CD14-positive monocyte (primary cell): ENCODE results near the gene IL20. TPM values are rescaled to one million over a fixed set of nuclear protein-coding genes. Genes with fewer than 3 reads are reported as not detected.

Experiments used
- DNase-seq, 3 donors: peaks; one replicate each; pipeline ENCODE4 v3.0.0-alpha.2; 2011 to 2022
- H2AFZ ChIP-seq: 2 replicates; pipeline ENCODE4 v1.6.0; 2012; ENCODE audit warnings: mild to moderate bottlenecking, low read depth, low read length, inconsistent platforms; ENCODE audit not compliant: insufficient read depth, poor library complexity, severe bottlenecking
- H3K27ac ChIP-seq, 2 donors: 1 replicate in 1 of 2; 2 replicates in 1 of 2; pipeline ENCODE4 v1.5.1; 2012 to 2013; ENCODE audit warnings: low read length in 2 of 2, control low read depth in 1 of 2, inconsistent platforms in 1 of 2, low read depth in 1 of 2, mild to moderate bottlenecking in 1 of 2
- H3K27me3 ChIP-seq, 2 donors: one replicate each; pipeline versions ENCODE4 v1.6.0 to v1.6.1; 2011 to 2013; ENCODE audit warnings: low read length in 2 of 2; ENCODE audit not compliant: control insufficient read depth in 2 of 2, insufficient read depth in 2 of 2
- H3K36me3 ChIP-seq, 2 donors: replicated peaks in 1 of 2; 1 replicate in 1 of 2; 2 replicates in 1 of 2; pipeline versions ENCODE4 v1.5.1 to v1.6.1; 2012 to 2013; ENCODE audit warnings: low read length in 2 of 2, control low read depth in 1 of 2, inconsistent platforms in 1 of 2, mild to moderate bottlenecking in 1 of 2; ENCODE audit not compliant: insufficient read depth in 2 of 2, control insufficient read depth in 1 of 2
- H3K4me1 ChIP-seq, 2 donors: 1 replicate in 1 of 2; 2 replicates in 1 of 2; pipeline versions ENCODE4 v1.5.1 to v1.6.1; 2012 to 2013; ENCODE audit warnings: low read length in 2 of 2, control low read depth in 1 of 2, inconsistent platforms in 1 of 2, mild to moderate bottlenecking in 1 of 2, moderate library complexity in 1 of 2; ENCODE audit not compliant: insufficient read depth in 2 of 2, control insufficient read depth in 1 of 2
- H3K4me2 ChIP-seq: replicated peaks from 2 replicates; pipeline ENCODE3; 2012; ENCODE audit warnings: low read length, moderate library complexity, mild to moderate bottlenecking; ENCODE audit not compliant: poor library complexity, severe bottlenecking; ENCODE audit errors: extremely low read depth
- H3K4me3 ChIP-seq, 3 experiments: fragments of 200-600 bp in 1 of 3; sonication (generic) in 1 of 3; replicated peaks in 1 of 3; 1 replicate in 2 of 3; 2 replicates in 1 of 3; pipeline ENCODE4 v1.5.1; 2011 to 2013; ENCODE audit warnings: low read length in 3 of 3, mild to moderate bottlenecking in 3 of 3, control low read depth in 2 of 3, low read depth in 2 of 3, inconsistent platforms in 1 of 3, moderate library complexity in 1 of 3
- H3K79me2 ChIP-seq: 2 replicates; pipeline ENCODE4 v1.6.0; 2012; ENCODE audit warnings: mild to moderate bottlenecking, control low read depth, inconsistent platforms, low read length, moderate library complexity; ENCODE audit not compliant: insufficient read depth
- H3K9ac ChIP-seq: 2 replicates; pipeline ENCODE4 v1.6.0; 2017; ENCODE audit warnings: low read length, mild to moderate bottlenecking; ENCODE audit not compliant: insufficient read depth, poor library complexity, severe bottlenecking
- H3K9me3 ChIP-seq, 2 donors: replicated peaks in 1 of 2; 1 replicate in 1 of 2; 2 replicates in 1 of 2; pipeline versions ENCODE4 v1.5.1 to v1.6.1; 2012 to 2013; ENCODE audit warnings: low read length in 2 of 2, control low read depth in 1 of 2; ENCODE audit not compliant: control insufficient read depth in 1 of 2, insufficient read depth in 1 of 2
- H4K20me1 ChIP-seq: 2 replicates; pipeline ENCODE4 v1.6.0; 2012; ENCODE audit warnings: mild to moderate bottlenecking, low read length, control low read depth, moderate library complexity; ENCODE audit not compliant: insufficient read depth
- H3K27ac Mint-ChIP-seq, 7 donors: one replicate each; pipeline ENCODE4 v1.8.0; 2020; ENCODE audit warnings: mild to moderate bottlenecking in 7 of 7, mixed read lengths in 7 of 7, moderate library complexity in 6 of 7, inconsistent platforms in 2 of 7
- H3K27me3 Mint-ChIP-seq, 3 donors: one replicate each; pipeline ENCODE4 v1.8.0; 2021 to 2022; ENCODE audit warnings: low read depth in 3 of 3, mild to moderate bottlenecking in 3 of 3, mixed read lengths in 3 of 3, moderate library complexity in 3 of 3, inconsistent platforms in 1 of 3
- H3K36me3 Mint-ChIP-seq, 2 donors: one replicate each; pipeline ENCODE4 v1.8.0; 2020; ENCODE audit warnings: mixed read lengths in 2 of 2, inconsistent platforms in 1 of 2, mild to moderate bottlenecking in 1 of 2
- H3K4me1 Mint-ChIP-seq: one replicate; pipeline ENCODE4 v1.8.0; 2020; ENCODE audit warnings: mild to moderate bottlenecking, mixed read lengths
- H3K4me3 Mint-ChIP-seq, 2 donors: one replicate each; pipeline ENCODE4 v1.8.0; 2020; ENCODE audit warnings: mild to moderate bottlenecking in 2 of 2, mixed read lengths in 2 of 2, moderate library complexity in 1 of 2
- H3K9me3 Mint-ChIP-seq, 7 donors: one replicate each; pipeline ENCODE4 v1.8.0; 2020 to 2022; ENCODE audit warnings: mixed read lengths in 7 of 7, mild to moderate bottlenecking in 6 of 7, moderate library complexity in 6 of 7, inconsistent platforms in 2 of 7
- WGBS: methylation state at CpG from one replicate; pipeline ENCODE4 v1.1.5; 2013; ENCODE audit warnings: missing lambda C conversion rate; ENCODE audit not compliant: insufficient coverage; 5-methylcytosine and 5-hydroxymethylcytosine counted together
- intact Hi-C, 2 donors: fragments of 100-400 bp; cut with micrococcal nuclease; formaldehyde crosslinking; loops; one replicate each; pipeline versions ENCODE4 v1.15.0 to v1.15.1; 2023
- polyA plus RNA-seq, 3 donors: library from polyadenylated mRNA; depleted of rRNA in 1 of 3; unstranded in 2 of 3; stranded (reverse) in 1 of 3; fragments of 300-500 nt in 2 of 3; fragments of >200 nt in 1 of 3; fragmentation: Illumina TruSeq in 2 of 3; gene quantifications; 1 replicate in 2 of 3; 2 replicates in 1 of 3; pipeline ENCODE4 v1.2.3, GENCODE V29; 2012 to 2021
- TF ChIP-seq, protein P1 (sequence below): fragments of 200-600 bp; IDR thresholded peaks from one replicate; pipeline ENCODE4 v1.8.0; 2022; ENCODE audit warnings: antibody characterized with exemption, mild to moderate bottlenecking

Gene IL20
- polyA plus RNA-seq, 3 donors = not detected

DNA sequence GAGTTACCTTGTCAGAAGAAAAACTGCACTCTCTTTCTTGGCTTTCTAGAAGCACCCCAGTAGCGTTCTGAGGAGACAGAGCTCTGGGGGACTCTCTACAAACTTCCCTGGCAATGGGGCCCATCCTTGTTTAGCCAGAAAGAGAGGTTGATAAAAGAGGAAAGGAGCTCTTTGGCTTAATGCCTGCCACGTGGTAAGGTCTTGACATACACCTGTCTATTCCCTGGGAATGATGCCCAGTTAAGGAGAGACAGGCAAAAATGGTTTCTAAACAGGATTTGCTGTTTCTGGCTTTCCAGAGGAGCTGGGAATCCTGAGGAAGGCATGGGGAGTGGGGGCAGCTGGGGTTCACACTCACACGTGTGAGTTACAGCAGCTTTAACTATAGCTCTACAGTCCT lies 30.2 kb upstream of the IL20 start:
- peaks cover 43 to 46% of the 10 kb centered on the region in 2 donors for H3K4me1 ChIP-seq
- H3K27ac ChIP-seq = peak overlapping the region in 1 of 2 donors; percentile 55
- H3K9ac ChIP-seq = no peak overlapping the region
- H3K27ac Mint-ChIP-seq = peak overlapping the region; percentile 46 to 87 (median 78)
- no peak overlapping the region for H3K4me3 ChIP-seq
- H3K4me3 Mint-ChIP-seq = no peak overlapping the region
- no peak overlapping the region for H2AFZ ChIP-seq
- DNase-seq = no peak
- no peaks in the 10 kb centered on the region for H3K36me3 Mint-ChIP-seq
- H3K9me3 Mint-ChIP-seq = no peaks in the 10 kb centered on the region
- H3K36me3 ChIP-seq = no peaks in the 10 kb centered on the region
- TF ChIP-seq, protein P1, sequence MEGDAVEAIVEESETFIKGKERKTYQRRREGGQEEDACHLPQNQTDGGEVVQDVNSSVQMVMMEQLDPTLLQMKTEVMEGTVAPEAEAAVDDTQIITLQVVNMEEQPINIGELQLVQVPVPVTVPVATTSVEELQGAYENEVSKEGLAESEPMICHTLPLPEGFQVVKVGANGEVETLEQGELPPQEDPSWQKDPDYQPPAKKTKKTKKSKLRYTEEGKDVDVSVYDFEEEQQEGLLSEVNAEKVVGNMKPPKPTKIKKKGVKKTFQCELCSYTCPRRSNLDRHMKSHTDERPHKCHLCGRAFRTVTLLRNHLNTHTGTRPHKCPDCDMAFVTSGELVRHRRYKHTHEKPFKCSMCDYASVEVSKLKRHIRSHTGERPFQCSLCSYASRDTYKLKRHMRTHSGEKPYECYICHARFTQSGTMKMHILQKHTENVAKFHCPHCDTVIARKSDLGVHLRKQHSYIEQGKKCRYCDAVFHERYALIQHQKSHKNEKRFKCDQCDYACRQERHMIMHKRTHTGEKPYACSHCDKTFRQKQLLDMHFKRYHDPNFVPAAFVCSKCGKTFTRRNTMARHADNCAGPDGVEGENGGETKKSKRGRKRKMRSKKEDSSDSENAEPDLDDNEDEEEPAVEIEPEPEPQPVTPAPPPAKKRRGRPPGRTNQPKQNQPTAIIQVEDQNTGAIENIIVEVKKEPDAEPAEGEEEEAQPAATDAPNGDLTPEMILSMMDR = no peak
- no peaks in the 10 kb centered on the region for H3K9me3 ChIP-seq
- H3K4me1 Mint-ChIP-seq = peaks cover 45% of the 10 kb centered on the region
- H4K20me1 ChIP-seq = no peaks in the 10 kb centered on the region
- peak overlapping the region; percentile 12 for H3K4me2 ChIP-seq
- intact Hi-C loops = loop anchor here in 1 of 2 donors (10.0 kb wide), 1 partner anchor 60 kb away; the partner anchor contains the start of genes IL10 and IL19
- WGBS = 100% methylated on average over 1 of the region's 3 CpGs
- H3K79me2 ChIP-seq = no peaks in the 10 kb centered on the region
- no peaks in the 10 kb centered on the region for H3K27me3 ChIP-seq
- peaks cover 2 to 13% (median 4%) of the 10 kb centered on the region in 3 donors for H3K27me3 Mint-ChIP-seq

DNA sequence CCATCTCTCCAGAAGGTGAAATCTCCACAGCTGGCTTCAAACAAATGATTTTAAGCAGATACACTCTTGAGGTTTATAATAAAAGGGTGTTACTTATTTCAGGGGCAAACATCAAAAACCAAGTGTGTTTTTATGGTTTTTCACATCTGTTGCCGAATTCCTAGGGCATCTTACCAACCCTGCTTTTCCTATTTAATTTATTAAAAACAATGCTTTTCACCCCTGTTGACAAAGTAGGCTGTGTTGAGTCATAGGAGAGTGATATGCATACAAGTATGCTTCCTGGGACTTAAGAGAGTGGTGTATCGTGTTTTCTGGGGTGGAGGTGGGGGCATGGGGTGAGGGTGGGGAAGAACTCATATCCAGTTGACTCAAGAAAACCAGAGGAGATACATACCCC lies 29.3 kb upstream of the IL20 start:
- no peak overlapping the region for H2AFZ ChIP-seq
- intact Hi-C loops = loop anchor here in 1 of 2 donors (10.0 kb wide), 1 partner anchor 61 kb away; the partner anchor contains the start of genes IL10 and IL19
- H3K36me3 Mint-ChIP-seq = no peaks in the 10 kb centered on the region
- peaks cover 43 to 45% of the 10 kb centered on the region in 2 donors for H3K4me1 ChIP-seq
- H3K36me3 ChIP-seq = no peaks in the 10 kb centered on the region
- H3K9me3 ChIP-seq = no peaks in the 10 kb centered on the region
- H3K79me2 ChIP-seq = no peaks in the 10 kb centered on the region
- H3K4me2 ChIP-seq = no peak overlapping the region
- no peak overlapping the region for H3K4me3 Mint-ChIP-seq
- no peak overlapping the region for H3K27ac ChIP-seq
- H3K9me3 Mint-ChIP-seq = no peaks in the 10 kb centered on the region
- no peak for DNase-seq
- TF ChIP-seq, protein P1 = no peak
- no peak overlapping the region for H3K9ac ChIP-seq
- peaks cover 2 to 13% (median 4%) of the 10 kb centered on the region in 3 donors for H3K27me3 Mint-ChIP-seq
- peaks cover 43% of the 10 kb centered on the region for H3K4me1 Mint-ChIP-seq
- no peak overlapping the region for H3K27ac Mint-ChIP-seq
- H4K20me1 ChIP-seq = no peaks in the 10 kb centered on the region
- no CpG with 5 or more reads among the region's 2 CpGs for whole genome bisulfite sequencing
- H3K4me3 ChIP-seq = no peak overlapping the region
- H3K27me3 ChIP-seq = no peaks in the 10 kb centered on the region
